HepG2 (cell line): ENCODE measurements around the gene PLCL1. TPM values are rescaled to one million over a fixed set of nuclear protein-coding genes. Genes with fewer than 3 reads are reported as not detected.
A peak's percentile ranks its signal among the peaks of the same experiment; 100 is the strongest.

Experiments used
- AGO2 ChIP-seq: fragments of 200-400 bp; formaldehyde crosslinking; optimal IDR thresholded peaks from 2 replicates; pipeline ENCODE3; 2017; ENCODE audit warnings: mild to moderate bottlenecking, low read depth, low read length, moderate library complexity
- ATF7 ChIP-seq, 2 experiments: fragments of 450-650 bp in 1 of 2; sonication (generic) in 1 of 2; formaldehyde crosslinking in 1 of 2; IDR thresholded peaks; 2 replicates each; pipeline versions ENCODE4 v1.4.0 to v1.6.1; 2016 to 2020; ENCODE audit warnings: antibody characterized with exemption in 1 of 2, mild to moderate bottlenecking in 1 of 2, missing genetic modification reagents in 1 of 2
- BRCA1 ChIP-seq: sonication (generic); formaldehyde crosslinking; IDR thresholded peaks from 2 replicates; pipeline ENCODE4 v1.4.0; 2020; ENCODE audit warnings: missing genetic modification reagents
- E2F1 ChIP-seq: sonication (generic); formaldehyde crosslinking; IDR thresholded peaks from 2 replicates; pipeline ENCODE4 v1.5.0; 2020; ENCODE audit warnings: missing genetic modification reagents
- ETV6 ChIP-seq: sonication (generic); formaldehyde crosslinking; conservative IDR thresholded peaks from 2 replicates; pipeline ENCODE4 v1.4.0; 2020; ENCODE audit warnings: missing genetic modification reagents
- EZH2 ChIP-seq: conservative IDR thresholded peaks from 2 replicates; pipeline ENCODE4 v1.6.1; 2012; ENCODE audit warnings: mild to moderate bottlenecking, low read depth, low read length, moderate library complexity
- JDP2 ChIP-seq: sonication (generic); formaldehyde crosslinking; IDR thresholded peaks from 2 replicates; pipeline ENCODE4 v1.8.1; 2022; ENCODE audit warnings: missing genetic modification reagents, borderline replicate concordance
- MED1 ChIP-seq: sonication (generic); formaldehyde crosslinking; IDR thresholded peaks from 2 replicates; pipeline ENCODE4 v1.4.0; 2020; ENCODE audit warnings: missing genetic modification reagents
- NFYC ChIP-seq: IDR thresholded peaks from 2 replicates; pipeline ENCODE4 v1.6.1; 2016; ENCODE audit warnings: missing genetic modification reagents, missing compliant biosample characterization
- NONO ChIP-seq, 2 experiments: fragments of 450-650 bp in 1 of 2; sonication (generic) in 1 of 2; formaldehyde crosslinking in 1 of 2; IDR thresholded peaks in 1 of 2; conservative IDR thresholded peaks in 1 of 2; 2 replicates each; pipeline versions ENCODE4 v1.6.1 to v1.8.0; 2017 to 2022; ENCODE audit warnings: mild to moderate bottlenecking in 1 of 2, missing genetic modification reagents in 1 of 2, moderate library complexity in 1 of 2
- RBM39 ChIP-seq: fragments of 200-400 bp; formaldehyde crosslinking; IDR thresholded peaks from one replicate; pipeline ENCODE4 v1.6.1; 2018; ENCODE audit warnings: antibody characterized with exemption, mild to moderate bottlenecking, low read depth, low read length; ENCODE audit not compliant: poor library complexity, severe bottlenecking
- SIN3A ChIP-seq: IDR thresholded peaks from 2 replicates; pipeline ENCODE4 v1.6.1; 2011; ENCODE audit warnings: low read depth, mild to moderate bottlenecking, control low read depth, low read length, borderline replicate concordance
- SMC3 ChIP-seq: IDR thresholded peaks from 2 replicates; pipeline ENCODE4 v1.6.1; 2011; ENCODE audit warnings: low read length, improper control_type of control experiment
- SRSF1 ChIP-seq: fragments of 200-400 bp; formaldehyde crosslinking; optimal IDR thresholded peaks from 2 replicates; pipeline ENCODE3; 2017; ENCODE audit warnings: mild to moderate bottlenecking, low read depth, low read length, moderate library complexity
- STAG1 ChIP-seq: sonication (generic); formaldehyde crosslinking; IDR thresholded peaks from 2 replicates; pipeline ENCODE4 v1.4.0; 2020; ENCODE audit warnings: missing genetic modification reagents
- TARDBP ChIP-seq: sonication (generic); formaldehyde crosslinking; IDR thresholded peaks from 2 replicates; pipeline ENCODE4 v1.8.0; 2022; ENCODE audit warnings: mild to moderate bottlenecking, missing genetic modification reagents
- ZBTB26 ChIP-seq: IDR thresholded peaks from 2 replicates; pipeline ENCODE4 v1.6.1; 2016; ENCODE audit warnings: missing compliant biosample characterization, missing genetic modification reagents, borderline replicate concordance
- ZBTB7A ChIP-seq: sonication (generic); formaldehyde crosslinking; IDR thresholded peaks from 2 replicates; pipeline ENCODE4 v1.8.0; 2022; ENCODE audit warnings: mild to moderate bottlenecking, missing genetic modification reagents
- ZNF143 ChIP-seq: sonication (generic); formaldehyde crosslinking; IDR thresholded peaks from 2 replicates; pipeline ENCODE4 v1.4.0; 2020; ENCODE audit warnings: missing genetic modification reagents
- ZNF225 ChIP-seq: sonication (generic); formaldehyde crosslinking; IDR thresholded peaks from 2 replicates; pipeline ENCODE4 v1.4.0; 2020; ENCODE audit warnings: mild to moderate bottlenecking, missing genetic modification reagents
- ZNF3 ChIP-seq: IDR thresholded peaks from 2 replicates; pipeline ENCODE4 v1.7.0; 2017; ENCODE audit warnings: inconsistent platforms
- ZNF546 ChIP-seq: sonication (generic); formaldehyde crosslinking; conservative IDR thresholded peaks from 2 replicates; pipeline ENCODE4 v1.8.1; 2023; ENCODE audit warnings: mild to moderate bottlenecking, missing genetic modification reagents
- ZNF687 ChIP-seq: sonication (generic); formaldehyde crosslinking; IDR thresholded peaks from 2 replicates; pipeline ENCODE4 v1.5.1; 2020; ENCODE audit warnings: mild to moderate bottlenecking, missing genetic modification reagents, moderate library complexity
- polyA plus RNA-seq, 8 experiments: library from polyadenylated mRNA; depleted of rRNA in 3 of 8; stranded (reverse) in 7 of 8; unstranded in 1 of 8; fragments of >200 nt; fragmentation: Illumina TruSeq in 4 of 8; extraction: Trizol in 4 of 8; gene quantifications; 2 replicates each; pipeline versions ENCODE4 v1.2.1 to v1.2.3, GENCODE V29; 2011 to 2016; ENCODE audit warnings: low read depth in 4 of 8, missing spikeins in 1 of 8, mixed read lengths in 1 of 8; ENCODE audit not compliant: insufficient read depth in 1 of 8
- total RNA-seq, 5 experiments: library from RNA; depleted of rRNA; stranded (reverse); fragments of >200 nt; fragmentation: Illumina TruSeq; extraction: Trizol; gene quantifications; 2 replicates each; pipeline ENCODE4 v1.2.3, GENCODE V29; 2016; ENCODE audit warnings: low read depth in 1 of 5

Gene PLCL1
- total and polyA plus RNA-seq, 2 of the 13 experiments (the other 11 are each of a cell fraction or from before 2014, with no cell fraction given), result not detected

GRCh38 chr2:197804758-197805714 is 643 bp downstream of the PLCL1 start (continued):
- TF ChIP-seq NONO (IDR thresholded peaks at IDR 0.05), result no peak
- TF ChIP-seq NONO (CRISPR knock-in tag; conservative IDR thresholded peaks at IDR 0.05), result 0 out of 2 replicates have a peak, but pooled peaks have one; percentile 15
- TF ChIP-seq TARDBP, result no peak
- peak; percentile 39 for TF ChIP-seq RBM39
- TF ChIP-seq SIN3A, result no peak
- no peak for TF ChIP-seq E2F1 (CRISPR knock-in tag)
- TF ChIP-seq ETV6 (CRISPR knock-in tag), result no peak
- no peak for TF ChIP-seq NFYC (CRISPR knock-in tag)
- TF ChIP-seq SMC3, result no peak
- no peak for TF ChIP-seq STAG1 (CRISPR knock-in tag)
- TF ChIP-seq EZH2, result peak; percentile 98
- TF ChIP-seq AGO2, result peak; percentile 17
- 0 out of 2 replicates have a peak, but pooled peaks have one; percentile 55 for TF ChIP-seq ZNF225 (CRISPR knock-in tag)
- TF ChIP-seq ZNF687 (CRISPR knock-in tag), result peak; percentile 21; the same call in 1 of the 2 replicates
- 0 out of 2 replicates have a peak, but pooled peaks have one; percentile 28 for TF ChIP-seq ZBTB7A (CRISPR knock-in tag)
- no peak for TF ChIP-seq JDP2 (CRISPR knock-in tag)
- TF ChIP-seq ZNF3, result no peak
- no peak for TF ChIP-seq ZBTB26 (CRISPR knock-in tag)
- TF ChIP-seq ZNF143, result no peak
- no peak for TF ChIP-seq SRSF1
- peak; percentile 75; the same call in 1 of the 2 replicates for TF ChIP-seq ZNF546
- TF ChIP-seq ATF7 (IDR thresholded peaks at IDR 0.05), result no peak
- TF ChIP-seq ATF7 (CRISPR knock-in tag; IDR thresholded peaks at IDR 0.05), result no peak
- TF ChIP-seq BRCA1 (CRISPR knock-in tag), result no peak
- TF ChIP-seq MED1, result no peak
